ENCODE measurements around the gene THTPA. TPM values are rescaled to one million over a fixed set of nuclear protein-coding genes. Genes with fewer than 3 reads are reported as not detected.

THTPA gene
- total RNA-seq, 1 experiment from 2014 or later: 20.0 TPM

DNA sequence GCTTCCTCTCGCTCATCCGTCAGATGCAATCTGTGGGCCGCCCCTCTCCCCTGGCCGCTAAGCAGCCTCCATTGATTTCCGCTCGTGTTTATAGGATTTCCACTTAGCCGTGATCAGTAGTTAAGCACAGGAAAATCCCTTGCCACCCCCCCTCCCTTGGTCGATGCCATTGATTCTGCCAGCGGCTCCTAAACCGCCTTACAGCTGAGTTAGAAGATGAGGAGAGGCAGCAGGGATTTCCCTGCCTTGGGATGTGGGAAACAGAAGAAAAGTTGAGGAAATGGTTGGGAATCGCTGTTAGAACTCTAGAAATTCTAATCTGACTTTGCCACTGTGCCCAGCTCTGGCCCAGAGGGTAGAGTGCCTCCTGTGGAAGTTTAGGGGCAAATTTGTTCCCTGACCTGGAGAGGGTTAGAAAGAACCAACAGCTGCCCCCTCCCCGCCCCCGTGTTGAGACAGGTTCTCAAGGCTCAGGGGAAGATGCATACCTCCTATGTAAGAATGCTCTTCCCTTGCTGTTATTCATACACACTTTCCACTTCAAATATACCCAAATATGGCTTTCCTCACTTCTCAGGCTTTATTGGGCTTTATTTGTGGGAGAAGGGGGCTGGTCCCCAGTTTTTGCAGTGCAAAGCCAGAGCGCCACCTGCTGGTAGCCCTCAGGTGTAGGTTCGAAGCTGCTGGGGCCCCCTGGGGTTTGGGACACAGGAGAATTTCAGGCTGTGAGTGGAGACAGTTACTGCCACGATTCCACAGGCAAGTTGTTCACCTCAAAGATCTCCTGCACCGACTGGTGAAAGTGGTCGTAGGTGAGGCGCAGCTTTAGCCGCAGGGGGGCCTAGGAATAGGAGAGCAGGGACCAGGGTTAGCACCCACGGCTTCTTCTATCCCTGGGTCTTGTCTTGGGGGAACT is 3.2 kb downstream of the THTPA start:
- peaks cover 48% of the 10 kb centered on the region for H3K4me1 Mint-ChIP-seq
- DNase-seq (ENCODE audit: low spot score) (peak; percentile 86), ATAC-seq (peak; percentile 6)

DNA sequence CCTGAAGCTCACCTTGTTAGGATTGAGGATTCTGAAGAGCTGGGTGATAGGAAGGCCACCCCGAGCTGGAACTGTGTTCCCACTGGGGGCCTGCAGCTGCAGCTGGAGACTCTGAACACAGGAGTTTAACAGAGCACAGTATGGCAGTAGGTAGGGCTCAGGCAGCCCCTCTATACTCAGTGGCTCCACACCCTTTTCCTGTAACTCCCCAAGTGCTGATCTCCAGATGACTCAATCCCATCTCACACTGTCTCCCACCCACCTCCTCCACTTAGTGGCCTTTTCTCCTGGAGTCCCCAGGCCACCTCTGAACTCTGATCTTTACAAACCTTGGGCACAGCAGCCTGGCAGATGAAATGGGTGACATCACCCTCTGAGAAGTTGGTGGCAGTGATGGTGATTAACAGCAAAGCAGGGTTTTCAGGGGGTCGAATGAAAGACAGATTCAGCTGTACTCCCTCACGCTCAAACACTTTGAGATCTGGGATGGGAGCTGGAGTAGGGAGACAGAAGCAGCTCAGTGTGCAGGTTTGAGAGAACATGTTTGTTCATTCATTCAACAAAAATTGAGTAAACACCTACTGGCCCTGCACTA is 4.0 kb downstream of the THTPA start:
- no peaks in the 10 kb centered on the region; the same call in 1 of the 2 replicates for H3K27me3 Mint-ChIP-seq (ENCODE audit: low read depth)
- ChIA-PET CTCF (interaction anchor here (0.6 to 8.7 kb wide), 31 partner anchors 9 to 351 kb away, joined by 3 to 377 read pairs (median 6); partner anchors contain the start of genes CMTM5, JPH4, MYH7 and SLC22A17), POLR2A (interaction anchor here (0.6 to 9.0 kb wide), 6 partner anchors 11 to 208 kb away, joined by 3 to 102 read pairs (median 6); partner anchors contain the start of gene SLC22A17)
- H3K27ac Mint-ChIP-seq: peak overlapping the region; percentile 73
- no peak for TF ChIP-seq ZNF416 (CRISPR knock-in tag; IDR thresholded peaks at IDR 0.05)
- TF ChIP-seq GABPB1 (CRISPR knock-in tag; IDR thresholded peaks at IDR 0.05): 0 out of 2 replicates have a peak, but pooled peaks have one; percentile 5
- DNase-seq (ENCODE audit: low spot score): no peak
- no peaks in the 10 kb centered on the region for H3K9me3 Mint-ChIP-seq
- H3K4me3 Mint-ChIP-seq: no peak overlapping the region
- peaks cover 44% of the 10 kb centered on the region for H3K4me1 Mint-ChIP-seq
- no peak for ATAC-seq
- peaks cover 35% of the 10 kb centered on the region for H3K36me3 Mint-ChIP-seq

More for the DNA sequence above, 3.2 kb downstream of the THTPA start:
- H3K9me3 Mint-ChIP-seq: no peaks in the 10 kb centered on the region
- no peaks in the 10 kb centered on the region; the same call in 1 of the 2 replicates for H3K27me3 Mint-ChIP-seq (ENCODE audit: low read depth)
- no peak overlapping the region for H3K4me3 Mint-ChIP-seq
- H3K36me3 Mint-ChIP-seq: peaks cover 29% of the 10 kb centered on the region
- ChIA-PET CTCF (interaction anchor here (0.6 to 8.7 kb wide), 34 partner anchors 9 to 352 kb away, joined by 3 to 377 read pairs (median 5); partner anchors contain the start of genes CMTM5, JPH4, MYH7 and PABPN1), POLR2A (interaction anchor here (1.2 to 9.0 kb wide), 7 partner anchors 8 to 207 kb away, joined by 3 to 102 read pairs (median 6); partner anchors contain the start of genes AP1G2 and SLC22A17)
- peak overlapping the region; percentile 79 for H3K27ac Mint-ChIP-seq
- TF ChIP-seq GABPB1 (CRISPR knock-in tag; IDR thresholded peaks at IDR 0.05) (0 out of 2 replicates have a peak, but pooled peaks have one; percentile 8), NFE2L1 (CRISPR knock-in tag; IDR thresholded peaks at IDR 0.05) (0 out of 2 replicates have a peak, but pooled peaks have one; percentile 16), ZNF263 (CRISPR knock-in tag; IDR thresholded peaks at IDR 0.05; ENCODE audit: low read depth) (no peak)
- TF ChIP-seq, protein P1, sequence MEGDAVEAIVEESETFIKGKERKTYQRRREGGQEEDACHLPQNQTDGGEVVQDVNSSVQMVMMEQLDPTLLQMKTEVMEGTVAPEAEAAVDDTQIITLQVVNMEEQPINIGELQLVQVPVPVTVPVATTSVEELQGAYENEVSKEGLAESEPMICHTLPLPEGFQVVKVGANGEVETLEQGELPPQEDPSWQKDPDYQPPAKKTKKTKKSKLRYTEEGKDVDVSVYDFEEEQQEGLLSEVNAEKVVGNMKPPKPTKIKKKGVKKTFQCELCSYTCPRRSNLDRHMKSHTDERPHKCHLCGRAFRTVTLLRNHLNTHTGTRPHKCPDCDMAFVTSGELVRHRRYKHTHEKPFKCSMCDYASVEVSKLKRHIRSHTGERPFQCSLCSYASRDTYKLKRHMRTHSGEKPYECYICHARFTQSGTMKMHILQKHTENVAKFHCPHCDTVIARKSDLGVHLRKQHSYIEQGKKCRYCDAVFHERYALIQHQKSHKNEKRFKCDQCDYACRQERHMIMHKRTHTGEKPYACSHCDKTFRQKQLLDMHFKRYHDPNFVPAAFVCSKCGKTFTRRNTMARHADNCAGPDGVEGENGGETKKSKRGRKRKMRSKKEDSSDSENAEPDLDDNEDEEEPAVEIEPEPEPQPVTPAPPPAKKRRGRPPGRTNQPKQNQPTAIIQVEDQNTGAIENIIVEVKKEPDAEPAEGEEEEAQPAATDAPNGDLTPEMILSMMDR (IDR thresholded peaks at IDR 0.05): peak; percentile 98

DNA sequence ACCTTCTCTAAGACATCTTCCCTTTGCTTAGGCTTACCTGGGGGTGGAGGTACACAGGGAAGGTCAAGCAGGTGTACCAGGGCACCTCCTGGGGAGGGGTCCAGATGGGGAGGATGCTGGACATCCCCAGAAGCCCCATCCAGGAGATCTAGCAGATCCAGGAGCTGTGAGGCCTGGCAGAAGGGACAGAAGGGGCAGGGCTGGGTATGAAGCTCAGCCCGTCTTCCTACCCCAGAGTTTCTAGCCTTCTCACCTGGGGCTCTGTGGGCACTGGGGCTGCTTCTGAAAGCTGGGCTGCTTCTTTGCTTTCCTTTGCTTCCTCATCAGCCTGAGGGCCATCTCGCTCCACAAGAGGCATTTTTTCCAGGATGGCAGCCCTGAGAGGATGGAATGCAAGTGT is 5.2 kb downstream of the THTPA start:
- ChIA-PET CTCF (interaction anchor here (0.6 to 8.7 kb wide), 8 partner anchors 9 to 181 kb away, joined by 3 to 377 read pairs (median 4); partner anchors contain the start of gene JPH4), POLR2A (interaction anchor here (0.6 to 9.0 kb wide), 3 partner anchors 23 to 80 kb away, joined by 3 to 102 read pairs (median 5); no protein-coding TSS in a partner anchor)
- Mint-ChIP-seq H3K36me3 (peaks cover 36% of the 10 kb centered on the region), H3K4me1 (peaks cover 40% of the 10 kb centered on the region), H3K27ac (no peak overlapping the region; the same call in 1 of the 2 replicates), H3K4me3 (no peak overlapping the region), H3K9me3 (no peaks in the 10 kb centered on the region), H3K27me3 (ENCODE audit: low read depth) (no peaks in the 10 kb centered on the region; the same call in 1 of the 2 replicates)
- no peak for TF ChIP-seq NR1H2 (CRISPR knock-in tag; IDR thresholded peaks at IDR 0.05)
- no peak for TF ChIP-seq SMAD4 (CRISPR knock-in tag; IDR thresholded peaks at IDR 0.05)
- ATAC-seq (no peak), DNase-seq (ENCODE audit: low spot score) (no peak)

DNA sequence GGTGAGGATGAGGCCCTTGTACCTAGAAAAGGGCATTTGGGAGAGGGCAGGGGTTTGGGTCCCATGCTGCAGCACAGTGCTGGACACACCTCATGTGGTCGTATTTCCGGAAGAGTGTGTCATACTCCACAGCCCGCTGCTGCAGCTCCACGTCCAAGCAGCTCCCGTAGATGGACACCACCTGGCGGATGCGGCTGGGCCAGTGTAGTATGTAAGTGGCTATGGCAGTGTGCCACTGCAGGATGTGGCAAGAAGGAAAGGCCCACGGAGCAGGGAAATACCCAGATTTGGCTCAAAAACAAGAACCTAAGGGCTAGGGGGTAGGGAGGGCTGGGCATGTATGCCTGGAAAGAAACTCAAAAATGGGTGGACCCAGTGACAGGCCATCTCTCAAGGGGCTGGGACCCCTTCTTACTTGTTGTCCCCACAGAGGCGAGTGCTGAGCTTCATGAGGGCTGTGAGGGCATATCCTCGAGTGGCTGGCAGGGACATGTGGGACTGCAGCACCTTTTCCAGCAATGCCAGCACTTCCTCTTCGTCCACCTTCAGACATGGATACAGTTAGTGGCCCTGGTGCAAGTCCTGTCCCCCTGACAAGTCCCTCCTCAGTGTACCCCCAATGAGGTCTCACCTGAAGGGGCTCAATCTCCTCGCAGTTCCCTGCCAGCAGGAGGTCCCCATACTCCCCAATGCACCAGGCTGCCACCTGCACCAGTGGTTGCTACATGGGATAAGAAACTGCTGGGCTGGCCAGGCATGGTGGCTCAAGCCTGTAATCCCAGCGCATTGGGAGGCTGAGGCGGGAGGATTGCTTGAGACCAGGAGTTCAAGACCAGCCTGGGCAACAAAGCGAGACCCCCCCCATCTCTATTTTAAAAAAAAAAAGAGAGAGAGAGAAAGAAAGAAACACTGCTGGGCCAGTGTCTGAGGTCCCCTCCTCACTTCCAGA is 6.1 kb downstream of the THTPA start:
- H3K4me3 Mint-ChIP-seq: no peak overlapping the region
- no peaks in the 10 kb centered on the region for H3K9me3 Mint-ChIP-seq
- 0 out of 2 replicates have a peak overlapping the region, but pooled peaks have one; percentile 23 for H3K27ac Mint-ChIP-seq
- DNase-seq (ENCODE audit: low spot score) (no peak), ATAC-seq (no peak)
- TF ChIP-seq, protein P2, sequence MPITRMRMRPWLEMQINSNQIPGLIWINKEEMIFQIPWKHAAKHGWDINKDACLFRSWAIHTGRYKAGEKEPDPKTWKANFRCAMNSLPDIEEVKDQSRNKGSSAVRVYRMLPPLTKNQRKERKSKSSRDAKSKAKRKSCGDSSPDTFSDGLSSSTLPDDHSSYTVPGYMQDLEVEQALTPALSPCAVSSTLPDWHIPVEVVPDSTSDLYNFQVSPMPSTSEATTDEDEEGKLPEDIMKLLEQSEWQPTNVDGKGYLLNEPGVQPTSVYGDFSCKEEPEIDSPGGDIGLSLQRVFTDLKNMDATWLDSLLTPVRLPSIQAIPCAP (CRISPR knock-in tag; IDR thresholded peaks at IDR 0.05): peak; percentile 9; the same call in 1 of the 2 replicates
- TF ChIP-seq, protein P3, sequence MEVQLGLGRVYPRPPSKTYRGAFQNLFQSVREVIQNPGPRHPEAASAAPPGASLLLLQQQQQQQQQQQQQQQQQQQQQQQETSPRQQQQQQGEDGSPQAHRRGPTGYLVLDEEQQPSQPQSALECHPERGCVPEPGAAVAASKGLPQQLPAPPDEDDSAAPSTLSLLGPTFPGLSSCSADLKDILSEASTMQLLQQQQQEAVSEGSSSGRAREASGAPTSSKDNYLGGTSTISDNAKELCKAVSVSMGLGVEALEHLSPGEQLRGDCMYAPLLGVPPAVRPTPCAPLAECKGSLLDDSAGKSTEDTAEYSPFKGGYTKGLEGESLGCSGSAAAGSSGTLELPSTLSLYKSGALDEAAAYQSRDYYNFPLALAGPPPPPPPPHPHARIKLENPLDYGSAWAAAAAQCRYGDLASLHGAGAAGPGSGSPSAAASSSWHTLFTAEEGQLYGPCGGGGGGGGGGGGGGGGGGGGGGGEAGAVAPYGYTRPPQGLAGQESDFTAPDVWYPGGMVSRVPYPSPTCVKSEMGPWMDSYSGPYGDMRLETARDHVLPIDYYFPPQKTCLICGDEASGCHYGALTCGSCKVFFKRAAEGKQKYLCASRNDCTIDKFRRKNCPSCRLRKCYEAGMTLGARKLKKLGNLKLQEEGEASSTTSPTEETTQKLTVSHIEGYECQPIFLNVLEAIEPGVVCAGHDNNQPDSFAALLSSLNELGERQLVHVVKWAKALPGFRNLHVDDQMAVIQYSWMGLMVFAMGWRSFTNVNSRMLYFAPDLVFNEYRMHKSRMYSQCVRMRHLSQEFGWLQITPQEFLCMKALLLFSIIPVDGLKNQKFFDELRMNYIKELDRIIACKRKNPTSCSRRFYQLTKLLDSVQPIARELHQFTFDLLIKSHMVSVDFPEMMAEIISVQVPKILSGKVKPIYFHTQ (CRISPR knock-in tag; IDR thresholded peaks at IDR 0.05): 0 out of 2 replicates have a peak, but pooled peaks have one; percentile 37
- no peak for TF ChIP-seq ELF4 (CRISPR knock-in tag; IDR thresholded peaks at IDR 0.05; ENCODE audit: low read depth)
- ChIA-PET POLR2A (interaction anchor here (0.6 to 9.0 kb wide), 3 partner anchors 23 to 81 kb away, joined by 3 to 102 read pairs (median 5); no protein-coding TSS in a partner anchor), CTCF (interaction anchor here (0.9 to 8.7 kb wide), 9 partner anchors 10 to 182 kb away, joined by 3 to 377 read pairs (median 4); partner anchors contain the start of gene JPH4)
- no peaks in the 10 kb centered on the region for H3K27me3 Mint-ChIP-seq (ENCODE audit: low read depth)
- H3K36me3 Mint-ChIP-seq: peaks cover 36% of the 10 kb centered on the region
- H3K4me1 Mint-ChIP-seq: peaks cover 38% of the 10 kb centered on the region
